GM18861 (cell line): ENCODE results near the gene ZNF622.
"Not testable (repeated sequence)": the region's sequence is repeated elsewhere in the genome, so short reads cannot be mapped to it uniquely, and the experiment has no call there.

Source experiments
- ATAC-seq: cut with Tn5 transposase; IDR thresholded peaks from one replicate; pipeline ENCODE4 v1.9.1; 2021; ENCODE audit not compliant: unreplicated experiment

The ZNF622 gene

DNA sequence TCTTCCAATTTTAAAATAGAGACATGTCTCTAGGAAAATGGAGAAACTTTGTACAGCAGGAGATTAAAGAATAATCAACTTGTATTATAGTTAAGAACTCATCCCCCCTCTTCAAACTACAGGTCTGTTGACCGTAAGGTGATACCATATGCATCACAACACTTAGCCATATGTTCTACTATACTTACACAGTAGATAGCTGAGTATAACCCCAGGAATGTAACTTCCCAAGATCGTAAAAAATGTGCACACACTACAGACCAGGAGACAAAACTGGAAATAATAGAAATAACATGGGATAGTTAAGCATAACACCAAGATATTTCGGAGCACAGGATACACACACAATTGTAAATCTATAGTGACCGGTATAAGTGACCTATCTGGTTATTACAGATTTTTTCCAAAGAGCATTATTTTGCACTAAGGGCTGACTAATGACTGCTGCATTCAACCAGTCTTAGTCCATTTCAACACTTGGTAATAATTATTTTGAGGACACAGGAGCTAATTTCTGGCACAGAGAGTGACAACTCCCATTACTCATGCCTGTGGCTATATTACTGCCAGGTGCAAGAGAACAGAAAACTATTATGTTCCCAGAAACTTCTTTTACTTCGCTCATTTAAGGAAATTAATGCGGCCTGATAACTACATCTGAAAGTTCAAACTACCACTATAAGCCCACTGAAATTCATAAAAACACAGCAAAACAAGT lies 15.4 kb upstream of the ZNF622 start:
- ATAC-seq: no peak

DNA sequence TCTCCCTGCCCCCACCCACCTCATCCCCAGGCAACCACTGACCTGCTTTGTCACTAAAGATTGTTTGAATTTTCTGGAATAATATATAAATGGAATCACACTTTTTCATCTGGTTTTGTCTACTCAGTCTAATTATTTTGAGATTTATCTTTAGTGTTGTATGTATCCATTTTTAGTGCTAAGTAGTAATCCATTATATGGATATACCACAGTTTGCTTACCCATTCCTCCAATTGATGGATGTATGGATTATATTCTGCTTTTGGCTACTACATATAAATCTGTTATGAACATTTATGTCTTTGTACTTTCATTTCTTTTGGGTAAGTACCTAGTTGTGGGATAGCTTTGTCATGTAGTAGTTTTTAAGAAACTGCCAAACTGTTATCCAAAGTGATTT lies 14.5 kb upstream of the ZNF622 start:
- ATAC-seq: no peak

- ATAC-seq: no peak
Measured at GRCh38 chr5:16477541-16477940, 11.9 kb upstream of the ZNF622 start.

- ATAC-seq: not testable (repeated sequence)
Measured at GRCh38 chr5:16476417-16476816, 10.8 kb upstream of the ZNF622 start.

DNA sequence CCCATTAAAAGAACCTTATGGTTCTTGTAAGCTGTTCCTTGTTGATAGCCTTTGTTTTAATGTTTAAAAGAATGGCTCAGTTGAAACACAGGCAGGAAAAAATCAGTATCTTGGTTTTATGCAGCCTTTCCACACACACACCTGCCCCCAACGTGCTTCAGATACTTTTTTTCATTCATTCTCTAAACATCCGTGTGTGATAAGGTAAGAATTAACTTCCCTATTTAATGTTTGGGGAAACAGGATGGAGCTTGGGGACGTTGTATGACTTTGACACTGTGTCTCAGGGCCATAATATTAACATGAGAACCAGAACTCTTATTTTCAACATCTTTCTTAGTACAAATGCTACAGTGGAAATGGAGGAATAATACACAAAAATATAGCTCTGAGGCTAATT lies 5.8 kb upstream of the ZNF622 start:
- ATAC-seq: no peak

DNA sequence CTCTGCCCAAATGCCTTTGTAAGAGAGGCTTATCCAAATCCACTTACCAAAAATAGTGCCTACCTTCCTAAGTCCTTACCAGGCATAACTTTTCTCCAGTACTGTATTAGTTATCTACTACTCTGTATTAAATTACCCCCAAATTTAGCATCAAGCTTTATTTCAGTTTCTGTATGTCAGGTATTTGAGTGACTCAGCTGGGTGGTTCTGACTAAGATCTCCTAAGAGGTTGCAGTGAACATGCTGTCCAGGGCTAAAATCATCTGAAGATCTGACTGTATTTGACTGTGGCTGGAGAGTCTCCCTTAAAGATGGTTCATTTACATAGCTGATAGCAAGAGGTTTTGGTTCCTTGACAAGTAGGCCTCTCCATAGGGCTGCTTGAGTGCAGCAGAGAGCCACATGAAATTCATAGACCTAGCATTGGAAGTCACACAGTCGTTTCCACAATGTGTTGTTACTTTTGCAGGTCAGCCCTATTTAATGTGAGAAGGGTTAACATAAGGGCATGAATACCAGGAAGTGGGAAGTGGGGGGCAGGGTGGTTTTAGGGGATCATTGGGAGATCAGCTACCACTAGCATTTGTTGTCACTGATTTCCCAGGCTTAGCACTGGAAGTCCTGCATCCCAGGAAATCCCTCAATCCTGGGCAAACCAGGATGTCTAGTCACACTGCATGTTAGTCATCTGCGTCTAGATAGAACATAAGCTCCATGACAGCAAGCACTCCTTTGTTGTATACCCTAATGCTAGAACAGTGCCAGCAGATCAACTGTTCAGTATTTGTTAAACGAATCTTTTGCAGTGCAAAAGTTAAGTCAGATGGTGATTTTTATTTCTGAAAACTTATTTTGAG lies 2.0 kb upstream of the ZNF622 start:
- peak; percentile 82 for ATAC-seq

- ATAC-seq: no peak
Measured at GRCh38 chr5:16464664-16465543, 696 bp downstream of the ZNF622 start.

GRCh38 chr5:16464231-16464630 lies 1.4 kb downstream of the ZNF622 start:
- ATAC-seq: no peak

- ATAC-seq: no peak
Measured at GRCh38 chr5:16461782-16462181, 3.8 kb downstream of the ZNF622 start.

DNA sequence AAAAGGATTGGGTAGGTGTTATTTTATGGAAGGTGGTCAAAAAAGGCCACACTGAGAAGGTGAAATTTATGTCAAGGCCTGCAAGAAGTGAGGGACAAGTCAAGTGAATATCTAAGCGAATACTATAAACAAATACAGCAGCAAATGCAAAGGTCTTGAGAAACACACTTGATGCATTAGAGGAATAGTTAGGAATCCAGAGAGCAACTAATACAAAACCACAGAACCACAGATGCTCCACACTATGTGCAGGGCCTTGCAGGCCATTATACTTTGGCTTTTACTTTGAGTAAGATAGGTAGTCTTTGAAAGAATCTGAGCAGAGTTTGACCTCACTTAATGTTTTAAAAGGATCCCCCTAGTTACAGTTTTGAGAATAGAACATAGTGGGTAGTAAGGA lies 4.6 kb downstream of the ZNF622 start:
- ATAC-seq: no peak

DNA sequence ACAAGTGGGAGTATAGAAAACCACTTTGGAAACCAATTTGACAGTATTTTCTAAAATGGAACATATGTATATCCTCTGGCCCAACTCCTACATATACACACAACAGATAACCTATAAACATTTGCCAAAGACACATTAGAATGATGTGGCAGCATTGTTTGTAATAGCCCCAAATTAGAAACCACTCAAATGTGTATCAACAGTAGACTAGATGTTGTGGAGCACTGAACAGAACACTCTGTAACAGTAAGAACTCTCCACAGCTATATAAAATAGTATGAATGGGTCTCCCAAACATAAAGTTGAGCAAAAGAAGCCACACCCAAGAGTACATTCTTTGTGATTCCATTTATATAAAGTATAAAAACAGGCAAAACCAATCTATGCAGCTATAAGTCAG lies 6.1 kb downstream of the ZNF622 start:
- no peak for ATAC-seq

DNA sequence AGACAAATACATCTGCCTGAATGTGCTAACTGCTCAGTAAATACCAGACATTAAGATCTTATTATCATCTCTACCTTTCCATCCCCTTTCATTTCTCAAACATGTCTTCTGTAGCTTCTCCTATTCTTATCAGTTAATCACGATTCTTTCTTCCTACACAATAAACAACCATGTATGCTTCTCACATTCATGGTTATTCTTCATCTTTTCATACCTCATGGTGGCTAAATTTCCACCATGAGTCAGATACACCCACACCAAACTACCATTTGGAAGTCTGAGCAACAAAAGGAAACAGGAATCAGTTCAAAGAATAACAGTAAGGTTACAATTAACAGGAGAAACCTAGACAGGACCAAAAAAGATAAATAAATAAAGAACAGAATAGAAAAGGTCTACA lies 7.7 kb downstream of the ZNF622 start:
- ATAC-seq: no peak

- no peak for ATAC-seq
Measured at GRCh38 chr5:16457451-16457850, 8.1 kb downstream of the ZNF622 start.

GRCh38 chr5:16456103-16456832 lies 9.3 kb downstream of the ZNF622 start:
- peak; percentile 70 for ATAC-seq

DNA sequence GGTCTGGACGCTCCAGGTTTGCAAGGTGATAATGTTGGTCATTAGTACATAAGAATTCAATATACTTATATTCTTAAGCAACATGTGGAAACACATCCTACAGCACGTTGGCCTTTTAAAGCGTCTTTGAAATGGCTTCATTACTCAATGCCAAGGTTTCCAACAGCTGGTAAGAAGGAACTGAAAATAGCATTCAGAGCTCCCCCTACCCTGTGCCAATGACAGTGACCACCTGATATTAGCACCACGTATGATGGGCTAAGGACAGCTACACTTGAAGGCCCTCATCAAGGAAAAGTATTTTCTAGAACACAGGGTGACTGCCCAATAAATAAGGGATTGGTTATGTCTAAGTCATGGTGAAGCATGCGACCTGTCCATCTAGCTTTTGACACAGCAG lies 9.9 kb downstream of the ZNF622 start:
- no peak for ATAC-seq

DNA sequence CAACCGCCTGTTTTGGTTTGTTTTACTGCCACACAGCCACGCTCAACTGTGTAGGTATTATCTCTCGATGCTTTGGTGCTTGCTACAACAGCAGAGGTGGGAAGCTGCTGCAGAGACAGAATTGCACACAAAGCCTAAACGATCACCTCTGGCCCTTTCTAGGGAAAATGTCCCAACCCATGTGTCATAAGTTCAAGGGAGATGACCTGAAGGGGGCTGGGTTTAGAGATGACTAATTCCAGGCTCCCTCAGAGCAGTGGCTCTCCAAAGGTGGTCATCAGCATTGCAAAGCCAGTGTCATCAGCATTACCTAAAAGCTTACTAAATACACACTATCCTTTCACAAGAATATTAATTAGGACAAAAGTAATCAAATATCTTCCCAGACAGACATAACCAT lies 10.9 kb downstream of the ZNF622 start:
- ATAC-seq: no peak

DNA sequence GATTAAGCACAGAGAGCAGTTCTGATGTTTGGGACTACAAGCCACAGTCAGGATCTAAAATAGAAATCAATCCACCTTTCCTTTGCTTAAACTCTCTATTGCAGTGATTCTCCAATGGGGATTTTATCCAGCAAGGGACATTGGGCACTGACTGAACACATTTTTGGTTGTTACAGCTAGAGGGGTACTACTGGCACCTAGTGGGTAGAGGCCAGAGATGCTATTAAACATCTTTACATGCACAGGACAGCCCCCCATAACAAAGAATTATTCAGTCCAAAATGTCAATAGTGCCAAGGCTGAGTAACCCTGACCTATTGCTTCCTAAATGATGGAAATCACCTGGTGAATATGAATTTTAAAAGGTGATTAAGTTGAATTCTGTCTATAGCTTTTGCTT lies 12.0 kb downstream of the ZNF622 start:
- ATAC-seq: no peak

DNA sequence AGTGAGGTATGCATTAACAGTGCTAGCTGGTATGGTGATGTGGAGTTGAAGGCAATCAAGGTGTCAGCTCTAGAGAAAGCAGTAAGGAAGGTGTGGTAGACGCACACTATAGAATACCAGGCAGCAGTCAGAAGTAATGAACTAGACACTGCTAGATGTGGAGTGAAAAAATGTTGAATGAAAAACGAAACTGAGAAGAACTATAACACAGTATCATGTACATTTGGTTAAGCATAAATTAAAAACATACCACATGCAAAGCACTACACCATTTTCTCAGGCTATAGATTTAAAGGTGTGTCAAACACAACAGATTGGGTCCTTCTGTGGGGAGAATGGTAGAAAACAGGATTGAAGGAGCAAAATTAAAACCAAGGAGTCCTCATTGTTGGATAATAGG lies 15.4 kb downstream of the ZNF622 start:
- no peak for ATAC-seq

- no peak for ATAC-seq
Measured at GRCh38 chr5:16446993-16447392, 18.6 kb downstream of the ZNF622 start.

DNA sequence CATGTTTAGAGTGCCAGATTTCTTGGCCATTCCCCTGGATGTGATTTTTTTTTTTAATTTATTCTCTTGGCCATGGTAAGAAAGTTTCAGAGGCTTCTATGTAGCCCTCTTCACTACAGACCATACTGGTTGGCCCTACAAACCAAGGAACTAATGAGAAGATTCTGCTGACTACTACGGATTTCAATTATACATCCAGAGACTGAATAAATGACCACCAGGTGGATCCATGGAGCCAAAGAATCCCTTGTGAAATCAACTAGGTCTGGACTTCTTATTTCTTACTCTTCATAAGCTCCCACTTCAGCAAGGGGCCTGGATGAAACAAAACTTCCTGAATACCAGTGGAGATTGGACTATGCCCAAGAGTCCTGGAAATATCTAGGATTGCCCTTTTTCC lies 27.6 kb downstream of the ZNF622 start:
- ATAC-seq: no peak
